Right lobe of liver (tissue), 6 donors: Measurements from ENCODE around the gene PGAP3. TPM values are rescaled to one million over a fixed set of nuclear protein-coding genes. Genes with fewer than 3 reads are reported as not detected.
"Not testable (repeated sequence)": the region's sequence is repeated elsewhere in the genome, so short reads cannot be mapped to it uniquely, and the experiment has no call there.

Source experiments
- ATAC-seq, 4 donors: fragments of 200-7000 bp; cut with Tn5 transposase; one replicate each; pipeline ENCODE4 v1.9.1; 2020; ENCODE audit warnings: mild to moderate bottlenecking in 4 of 4, moderate library complexity in 4 of 4
- DNase-seq, 3 donors: peaks; one replicate each; pipeline ENCODE4 v3.0.0-alpha.2; 2020
- H3K27ac ChIP-seq, 3 donors: fragments of 200-600 bp; one replicate each; pipeline ENCODE4 v1.8.0; 2022
- H3K27me3 ChIP-seq, 2 donors: fragments of 200-600 bp; one replicate each; pipeline ENCODE4 v1.8.0; 2022
- H3K36me3 ChIP-seq, 4 donors: fragments of 200-600 bp; sonication (generic) in 1 of 4; one replicate each; pipeline versions ENCODE4 v1.5.1 to v1.8.0; 2017 to 2022; ENCODE audit warnings: control low read depth in 1 of 4
- H3K4me1 ChIP-seq, 4 donors: fragments of 200-600 bp; sonication (generic) in 1 of 4; one replicate each; pipeline versions ENCODE4 v1.5.1 to v1.8.0; 2017 to 2022; ENCODE audit warnings: control low read depth in 1 of 4
- H3K4me3 ChIP-seq, 3 donors: fragments of 200-600 bp; one replicate each; pipeline ENCODE4 v1.8.0; 2022
- H3K9me3 ChIP-seq, 4 donors: fragments of 200-600 bp; sonication (generic) in 1 of 4; one replicate each; pipeline versions ENCODE4 v1.5.1 to v1.8.0; 2017 to 2022; ENCODE audit warnings: control low read depth in 1 of 4
- POLR2A ChIP-seq: fragments of 450-650 bp; IDR thresholded peaks from one replicate; pipeline ENCODE4 v1.6.1; 2017; ENCODE audit warnings: antibody characterized with exemption, mild to moderate bottlenecking
- WGBS: methylation state at CpG from one replicate; pipeline ENCODE4 v1.1.6; 2018; ENCODE audit warnings: low coverage, low lambda C conversion rate; ENCODE audit not compliant: insufficient coverage; ENCODE audit errors: missing lambda C conversion rate; 5-methylcytosine and 5-hydroxymethylcytosine counted together
- intact Hi-C, 2 donors: fragments of 100-400 bp; cut with DNase I; formaldehyde crosslinking; loops; one replicate each; pipeline versions ENCODE4 v1.11.2 to v1.14.1; 2022
- total RNA-seq, 6 experiments: library from RNA; depleted of rRNA in 2 of 6; stranded (reverse); fragments of >200 nt in 2 of 6; fragmentation: NEBNext Ultra II Directional in 3 of 6; extraction: Animal tissue kit (Norgen Biotek cat#: 25700) in 3 of 6; gene quantifications; one replicate each; pipeline versions ENCODE4 v1.1.0 to v1.2.4, GENCODE V29; 2016 to 2023
- TF ChIP-seq, protein P1 (sequence below), 4 donors: fragments of 200-600 bp in 3 of 4; fragments of 450-650 bp in 1 of 4; IDR thresholded peaks; one replicate each; pipeline versions ENCODE4 v1.5.1 to v1.8.0; 2016 to 2022; ENCODE audit warnings: antibody characterized with exemption in 4 of 4, mild to moderate bottlenecking in 2 of 4
- donor health status: DM: no; HTN: yes; CAD: no.
- donor health status: DM: no; HTN: no; CAD: no.
- donor health status: DM: no; HTN: no; CAD: no.
- donor health status: DM: no; HTN: yes; CAD: no.
- donor health status: DM: no; HTN: yes; CAD: no.

Gene PGAP3
- total RNA-seq, 6 experiments from 2014 or later = 9.7 to 25.7 (median 18.3) TPM

DNA sequence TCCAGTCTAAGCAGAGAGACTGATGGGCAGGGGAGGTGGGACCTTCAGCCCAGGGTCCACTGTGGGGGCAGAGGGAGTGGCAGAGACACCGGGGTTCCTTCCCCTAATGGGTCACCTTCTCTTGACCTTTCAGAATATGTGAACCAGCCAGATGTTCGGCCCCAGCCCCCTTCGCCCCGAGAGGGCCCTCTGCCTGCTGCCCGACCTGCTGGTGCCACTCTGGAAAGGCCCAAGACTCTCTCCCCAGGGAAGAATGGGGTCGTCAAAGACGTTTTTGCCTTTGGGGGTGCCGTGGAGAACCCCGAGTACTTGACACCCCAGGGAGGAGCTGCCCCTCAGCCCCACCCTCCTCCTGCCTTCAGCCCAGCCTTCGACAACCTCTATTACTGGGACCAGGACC is 39.7 kb upstream of the PGAP3 start:
- DNase-seq (no peak), ATAC-seq (no peak)
- 92% methylated on average over 8 of the region's 10 CpGs for WGBS
- Histone ChIP-seq H3K9me3 (no peaks in the 10 kb centered on the region), H3K27ac (no peak overlapping the region), H3K4me1 (peaks cover 0 to 8% (median 3%) of the 10 kb centered on the region in 4 donors), H3K27me3 (no peaks in the 10 kb centered on the region), H3K36me3 (peaks cover 0 to 3% (median 0%) of the 10 kb centered on the region in 4 donors), H3K4me3 (no peak overlapping the region)
- intact Hi-C loops = loop anchor here in 1 of 2 donors (5.0 kb wide), 1 partner anchor 55 kb away; no protein-coding TSS in a partner anchor
- no peak for TF ChIP-seq POLR2A
- TF ChIP-seq, protein P1, sequence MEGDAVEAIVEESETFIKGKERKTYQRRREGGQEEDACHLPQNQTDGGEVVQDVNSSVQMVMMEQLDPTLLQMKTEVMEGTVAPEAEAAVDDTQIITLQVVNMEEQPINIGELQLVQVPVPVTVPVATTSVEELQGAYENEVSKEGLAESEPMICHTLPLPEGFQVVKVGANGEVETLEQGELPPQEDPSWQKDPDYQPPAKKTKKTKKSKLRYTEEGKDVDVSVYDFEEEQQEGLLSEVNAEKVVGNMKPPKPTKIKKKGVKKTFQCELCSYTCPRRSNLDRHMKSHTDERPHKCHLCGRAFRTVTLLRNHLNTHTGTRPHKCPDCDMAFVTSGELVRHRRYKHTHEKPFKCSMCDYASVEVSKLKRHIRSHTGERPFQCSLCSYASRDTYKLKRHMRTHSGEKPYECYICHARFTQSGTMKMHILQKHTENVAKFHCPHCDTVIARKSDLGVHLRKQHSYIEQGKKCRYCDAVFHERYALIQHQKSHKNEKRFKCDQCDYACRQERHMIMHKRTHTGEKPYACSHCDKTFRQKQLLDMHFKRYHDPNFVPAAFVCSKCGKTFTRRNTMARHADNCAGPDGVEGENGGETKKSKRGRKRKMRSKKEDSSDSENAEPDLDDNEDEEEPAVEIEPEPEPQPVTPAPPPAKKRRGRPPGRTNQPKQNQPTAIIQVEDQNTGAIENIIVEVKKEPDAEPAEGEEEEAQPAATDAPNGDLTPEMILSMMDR (IDR thresholded peaks at IDR 0.05) = no peak

DNA sequence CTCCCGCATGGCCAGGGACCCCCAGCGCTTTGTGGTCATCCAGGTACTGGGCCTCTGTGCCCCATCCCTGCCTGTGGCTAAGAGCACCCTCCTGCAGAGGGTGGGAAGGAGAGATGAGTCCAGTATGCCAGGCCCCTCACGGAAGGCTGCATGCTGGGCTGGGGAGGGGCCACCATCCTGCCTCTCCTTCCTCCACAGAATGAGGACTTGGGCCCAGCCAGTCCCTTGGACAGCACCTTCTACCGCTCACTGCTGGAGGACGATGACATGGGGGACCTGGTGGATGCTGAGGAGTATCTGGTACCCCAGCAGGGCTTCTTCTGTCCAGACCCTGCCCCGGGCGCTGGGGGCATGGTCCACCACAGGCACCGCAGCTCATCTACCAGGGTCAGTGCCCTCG is 38.8 kb upstream of the PGAP3 start:
- Histone ChIP-seq H3K9me3 (no peaks in the 10 kb centered on the region), H3K36me3 (peaks cover 0 to 3% (median 0%) of the 10 kb centered on the region in 4 donors), H3K4me1 (peaks cover 0 to 8% (median 3%) of the 10 kb centered on the region in 4 donors), H3K27ac (no peak overlapping the region), H3K27me3 (no peaks in the 10 kb centered on the region), H3K4me3 (no peak overlapping the region)
- ATAC-seq = no peak
- intact Hi-C loops = loop anchor here in 1 of 2 donors (5.0 kb wide), 1 partner anchor 54 kb away; no protein-coding TSS in a partner anchor
- DNase-seq = no peak
- no peak for TF ChIP-seq POLR2A
- TF ChIP-seq, protein P1 (IDR thresholded peaks at IDR 0.05) = no peak
- 83% methylated on average over 1 of the region's 9 CpGs for WGBS

DNA sequence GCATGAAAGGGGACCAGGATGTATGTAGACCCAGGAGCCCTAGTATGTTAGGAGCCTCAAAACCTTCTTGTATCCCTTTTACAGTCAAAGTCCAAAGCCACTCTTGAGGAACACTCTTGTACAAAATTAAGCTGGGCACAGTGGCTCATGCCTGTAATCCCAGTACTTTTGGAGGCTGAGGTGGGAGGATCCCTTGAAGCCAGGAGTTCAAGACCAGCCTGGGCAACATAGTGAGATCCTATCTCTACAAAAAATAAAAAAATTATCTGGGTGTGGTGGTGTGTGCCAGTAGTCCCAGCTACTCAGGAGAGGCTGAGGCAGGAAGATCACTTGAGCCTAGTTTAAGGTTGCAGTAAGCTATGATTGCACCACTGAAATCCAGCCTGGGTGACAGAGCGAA is 38.1 kb upstream of the PGAP3 start:
- 100% methylated on average over 1 of the region's 1 CpG for WGBS
- not testable (repeated sequence) for H3K36me3 ChIP-seq
- intact Hi-C loops = loop anchor here in 1 of 2 donors (5.0 kb wide), 1 partner anchor 54 kb away; no protein-coding TSS in a partner anchor

DNA sequence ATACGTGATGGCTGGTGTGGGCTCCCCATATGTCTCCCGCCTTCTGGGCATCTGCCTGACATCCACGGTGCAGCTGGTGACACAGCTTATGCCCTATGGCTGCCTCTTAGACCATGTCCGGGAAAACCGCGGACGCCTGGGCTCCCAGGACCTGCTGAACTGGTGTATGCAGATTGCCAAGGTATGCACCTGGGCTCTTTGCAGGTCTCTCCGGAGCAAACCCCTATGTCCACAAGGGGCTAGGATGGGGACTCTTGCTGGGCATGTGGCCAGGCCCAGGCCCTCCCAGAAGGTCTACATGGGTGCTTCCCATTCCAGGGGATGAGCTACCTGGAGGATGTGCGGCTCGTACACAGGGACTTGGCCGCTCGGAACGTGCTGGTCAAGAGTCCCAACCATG is 36.9 kb upstream of the PGAP3 start:
- ATAC-seq = no peak

More for the DNA sequence above, 38.1 kb upstream of the PGAP3 start:
- H3K9me3 ChIP-seq, H3K27ac ChIP-seq, ATAC-seq, H3K4me3 ChIP-seq, DNase-seq, H3K4me1 ChIP-seq, H3K27me3 ChIP-seq: not testable (repeated sequence)

More for the DNA sequence above, 36.9 kb upstream of the PGAP3 start:
- TF ChIP-seq, protein P1 (IDR thresholded peaks at IDR 0.05) = no peak
- TF ChIP-seq POLR2A = no peak
- Histone ChIP-seq H3K27me3 (no peaks in the 10 kb centered on the region), H3K4me1 (peaks cover 0 to 6% (median 3%) of the 10 kb centered on the region in 4 donors), H3K4me3 (no peak overlapping the region), H3K27ac (no peak overlapping the region), H3K36me3 (peaks cover 0 to 3% (median 0%) of the 10 kb centered on the region in 4 donors), H3K9me3 (no peaks in the 10 kb centered on the region)
- intact Hi-C loops = loop anchor here in 1 of 2 donors (5.0 kb wide), 1 partner anchor 52 kb away; no protein-coding TSS in a partner anchor
- no peak for DNase-seq
- no CpG with 5 or more reads among the region's 13 CpGs for WGBS
